Calu3 (cell line): ENCODE measurements around the gene SEC16A. TPM values are rescaled to one million over a fixed set of nuclear protein-coding genes. Genes with fewer than 3 reads are reported as not detected.

ENCODE experiments used
- BruUV-seq: library from RNA; stranded (reverse); fragments of 400-500 nt; replicated peaks from 2 replicates; lab custom pipeline; 2021; lab: Mats Ljungman, UMichigan
- CTCF ChIA-PET: fragments of 300-600 bp; sonication (Branson Sonifier 250); formaldehyde crosslinking; loops from one replicate; lab custom pipeline; 2022; ENCODE audit warnings: antibody characterized with exemption; lab: Charles Lee
- DNase-seq: peaks from one replicate; pipeline ENCODE4 v3.0.0; 2022
- H3K27ac Mint-ChIP-seq: one replicate; pipeline ENCODE4 v1.8.0; 2022; ENCODE audit warnings: mixed read lengths; ENCODE audit not compliant: unreplicated experiment
- H3K27me3 Mint-ChIP-seq: one replicate; pipeline ENCODE4 v1.8.0; 2022; ENCODE audit warnings: mixed read lengths; ENCODE audit not compliant: unreplicated experiment
- H3K36me3 Mint-ChIP-seq: one replicate; pipeline ENCODE4 v1.8.0; 2022; ENCODE audit warnings: mild to moderate bottlenecking, moderate library complexity, mixed read lengths; ENCODE audit not compliant: insufficient read depth, unreplicated experiment
- H3K4me1 Mint-ChIP-seq: one replicate; pipeline ENCODE4 v1.8.0; 2022; ENCODE audit warnings: mild to moderate bottlenecking, low read depth, mixed read lengths; ENCODE audit not compliant: unreplicated experiment
- H3K4me3 Mint-ChIP-seq: one replicate; pipeline ENCODE4 v1.8.0; 2022; ENCODE audit warnings: mild to moderate bottlenecking, low read depth, moderate library complexity, mixed read lengths; ENCODE audit not compliant: unreplicated experiment
- H3K9me3 Mint-ChIP-seq: one replicate; pipeline ENCODE4 v1.8.0; 2022; ENCODE audit warnings: low read depth, mixed read lengths; ENCODE audit not compliant: unreplicated experiment
- intact Hi-C: fragments of 100-400 bp; cut with micrococcal nuclease; formaldehyde crosslinking; loops from one replicate; pipeline ENCODE4 v1.10.0; 2022; ENCODE audit not compliant: unreplicated experiment
- total RNA-seq: library from RNA; stranded (reverse); gene quantifications from 2 replicates; pipeline ENCODE4 v1.2.3, GENCODE V29; 2022
- TF ChIP-seq, protein P1 (sequence below): fragments of 200-600 bp; IDR thresholded peaks from one replicate; pipeline ENCODE4 v1.8.0; 2022; ENCODE audit warnings: antibody characterized with exemption; ENCODE audit not compliant: unreplicated experiment

Gene SEC16A
- total RNA-seq, 1 experiment from 2014 or later = 48.9 TPM

DNA sequence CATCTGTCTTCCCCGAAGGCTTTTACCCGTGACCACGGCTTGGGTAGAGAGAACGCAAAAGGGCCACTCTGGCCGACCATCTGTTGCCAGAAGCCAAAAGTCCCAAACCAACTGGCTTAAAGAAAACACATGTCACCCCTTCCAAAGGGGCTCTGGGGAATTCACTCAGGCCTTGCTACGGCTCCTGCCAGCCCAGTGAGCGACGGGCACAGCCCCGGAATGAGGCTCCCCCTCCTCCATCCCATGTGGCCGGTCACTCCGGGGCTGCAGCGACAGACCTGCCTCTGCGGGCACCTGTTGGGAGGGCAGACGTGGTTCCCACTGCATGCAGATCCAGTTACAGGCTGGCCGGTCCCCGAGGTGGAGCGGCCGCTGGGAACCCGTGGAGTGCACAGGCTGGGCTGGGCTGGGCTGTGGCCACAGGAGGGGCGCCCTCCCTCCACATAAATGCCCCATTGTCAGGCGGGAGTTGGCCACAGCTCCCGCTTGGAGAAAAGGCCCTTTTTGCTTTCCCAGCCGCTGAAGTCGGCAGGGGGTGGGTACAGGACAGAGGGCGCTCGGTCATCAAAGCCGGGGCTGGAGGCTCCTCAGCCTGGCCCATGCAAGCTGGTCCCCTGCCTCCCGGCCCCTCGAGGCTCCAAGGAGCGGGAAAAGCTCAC, 43.1 kb upstream of the SEC16A start:
- intact Hi-C loops = no loop called here
- TF ChIP-seq, protein P1, sequence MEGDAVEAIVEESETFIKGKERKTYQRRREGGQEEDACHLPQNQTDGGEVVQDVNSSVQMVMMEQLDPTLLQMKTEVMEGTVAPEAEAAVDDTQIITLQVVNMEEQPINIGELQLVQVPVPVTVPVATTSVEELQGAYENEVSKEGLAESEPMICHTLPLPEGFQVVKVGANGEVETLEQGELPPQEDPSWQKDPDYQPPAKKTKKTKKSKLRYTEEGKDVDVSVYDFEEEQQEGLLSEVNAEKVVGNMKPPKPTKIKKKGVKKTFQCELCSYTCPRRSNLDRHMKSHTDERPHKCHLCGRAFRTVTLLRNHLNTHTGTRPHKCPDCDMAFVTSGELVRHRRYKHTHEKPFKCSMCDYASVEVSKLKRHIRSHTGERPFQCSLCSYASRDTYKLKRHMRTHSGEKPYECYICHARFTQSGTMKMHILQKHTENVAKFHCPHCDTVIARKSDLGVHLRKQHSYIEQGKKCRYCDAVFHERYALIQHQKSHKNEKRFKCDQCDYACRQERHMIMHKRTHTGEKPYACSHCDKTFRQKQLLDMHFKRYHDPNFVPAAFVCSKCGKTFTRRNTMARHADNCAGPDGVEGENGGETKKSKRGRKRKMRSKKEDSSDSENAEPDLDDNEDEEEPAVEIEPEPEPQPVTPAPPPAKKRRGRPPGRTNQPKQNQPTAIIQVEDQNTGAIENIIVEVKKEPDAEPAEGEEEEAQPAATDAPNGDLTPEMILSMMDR = no peak
- peak overlapping the region; percentile 4 for H3K4me3 Mint-ChIP-seq
- no peak overlapping the region for H3K27ac Mint-ChIP-seq
- H3K9me3 Mint-ChIP-seq = no peaks in the 10 kb centered on the region
- BruUV-seq = no TSS peak
- H3K27me3 Mint-ChIP-seq = no peaks in the 10 kb centered on the region
- H3K4me1 Mint-ChIP-seq = no peaks in the 10 kb centered on the region
- peaks cover 17% of the 10 kb centered on the region for H3K36me3 Mint-ChIP-seq
- CTCF ChIA-PET = no interaction called here
- peak; percentile 73 for DNase-seq

DNA sequence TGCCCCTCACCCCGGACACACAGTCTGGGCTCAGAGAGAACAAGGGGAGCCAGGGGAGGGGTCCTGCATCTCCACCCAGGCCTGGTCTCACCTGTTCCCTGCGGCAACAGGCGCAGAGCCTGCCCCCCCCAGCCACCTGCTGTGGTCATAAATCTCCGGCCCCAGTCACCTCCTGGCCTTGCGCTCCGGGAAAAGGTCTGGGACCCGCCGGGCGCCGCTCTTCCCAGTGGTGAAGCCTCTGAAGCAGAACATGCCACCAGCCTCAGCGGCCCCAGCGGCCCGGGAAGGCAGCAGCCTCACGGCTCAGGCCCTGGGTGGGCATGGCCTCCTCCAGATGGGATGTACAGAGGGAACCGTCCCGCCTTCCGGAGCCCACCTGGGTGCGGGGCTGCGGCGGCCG, 42.4 kb upstream of the SEC16A start:
- Mint-ChIP-seq H3K36me3 (peaks cover 17% of the 10 kb centered on the region), H3K9me3 (no peaks in the 10 kb centered on the region), H3K27me3 (no peaks in the 10 kb centered on the region), H3K4me1 (peaks cover 3% of the 10 kb centered on the region), H3K27ac (no peak overlapping the region), H3K4me3 (no peak overlapping the region)
- TF ChIP-seq, protein P1 = no peak
- no peak for DNase-seq
- no TSS peak for BruUV-seq
- intact Hi-C loops = no loop called here
- CTCF ChIA-PET = interaction anchor here (0.7 kb wide), 1 partner anchor 9 kb away, joined by 3 read pairs; no protein-coding TSS in a partner anchor

DNA sequence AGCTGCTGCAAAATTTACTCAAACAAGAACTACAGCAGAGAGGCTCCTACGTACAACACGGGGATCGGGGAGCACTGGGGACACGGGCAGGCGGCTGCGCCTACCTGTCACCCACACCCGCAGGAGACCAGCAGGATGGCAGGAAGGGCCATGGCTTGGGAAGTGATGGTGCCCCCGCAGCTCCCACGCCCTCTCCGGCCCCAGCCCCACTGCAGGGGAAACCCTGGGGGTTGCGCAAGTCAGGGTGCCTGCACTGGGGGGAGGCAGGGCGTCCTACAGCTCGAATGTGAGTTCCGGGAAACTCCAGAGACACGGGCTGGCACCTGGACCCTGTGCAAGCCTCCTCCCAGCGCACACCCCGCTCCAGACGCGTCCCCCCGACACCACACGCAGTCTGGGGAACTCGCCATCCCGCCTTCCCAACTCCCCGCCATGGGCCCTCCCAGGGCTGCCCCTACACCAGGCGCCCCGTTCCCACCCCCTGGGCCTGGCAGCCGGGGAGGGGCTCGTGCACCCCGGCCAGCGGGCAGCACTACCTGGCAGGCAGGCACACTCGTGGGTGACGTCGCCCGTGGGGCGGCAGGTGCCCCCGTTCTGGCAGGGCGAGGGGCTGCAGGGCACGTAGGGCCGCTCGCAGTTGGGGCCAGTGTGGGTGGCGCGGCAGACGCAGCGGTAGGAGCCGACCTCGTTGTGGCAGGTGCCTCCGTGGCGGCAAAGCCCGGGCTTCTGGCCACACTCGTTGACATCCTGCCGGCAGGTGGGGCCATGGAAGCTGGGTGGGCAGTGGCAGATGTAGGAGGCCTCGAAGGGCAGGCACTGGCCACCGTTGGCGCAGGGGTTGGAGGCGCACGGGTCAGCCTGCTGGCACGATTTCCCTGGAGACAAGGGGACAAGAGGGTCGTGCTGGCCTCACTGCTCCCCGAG, 39.7 kb upstream of the SEC16A start:
- H3K4me3 Mint-ChIP-seq = no peak overlapping the region
- no peak overlapping the region for H3K27ac Mint-ChIP-seq
- CTCF ChIA-PET = interaction anchor here (0.7 kb wide), 1 partner anchor 150 kb away, joined by 9 read pairs; no protein-coding TSS in a partner anchor
- H3K27me3 Mint-ChIP-seq = no peaks in the 10 kb centered on the region
- BruUV-seq = no TSS peak
- no peak for DNase-seq
- peaks cover 6% of the 10 kb centered on the region for H3K4me1 Mint-ChIP-seq
- intact Hi-C loops = no loop called here
- H3K36me3 Mint-ChIP-seq = peaks cover 13% of the 10 kb centered on the region
- TF ChIP-seq, protein P1 = no peak
- no peaks in the 10 kb centered on the region for H3K9me3 Mint-ChIP-seq

DNA sequence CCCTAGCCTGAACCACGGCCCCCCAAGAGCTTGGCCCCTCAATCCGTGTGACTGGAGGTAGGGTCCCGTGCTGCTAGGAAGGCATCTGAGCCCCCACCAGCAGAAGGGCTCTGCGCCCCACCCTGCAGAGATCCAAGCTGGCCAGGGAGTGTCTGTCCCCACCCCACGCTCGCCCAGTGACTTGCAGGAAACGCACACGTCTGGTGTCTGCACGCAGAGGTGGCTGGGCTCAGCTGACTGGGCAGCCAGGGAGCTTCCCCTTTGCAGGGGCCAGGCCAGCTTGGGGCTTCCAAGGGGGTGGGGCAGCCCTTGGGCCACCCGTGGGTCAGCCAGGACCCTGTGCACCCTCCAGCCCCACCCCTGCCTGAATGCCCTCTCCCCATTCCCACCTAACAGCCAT, 38.7 kb upstream of the SEC16A start:
- no peak overlapping the region for H3K27ac Mint-ChIP-seq
- H3K36me3 Mint-ChIP-seq = peaks cover 15% of the 10 kb centered on the region
- intact Hi-C loops = no loop called here
- BruUV-seq = no TSS peak
- H3K4me1 Mint-ChIP-seq = peaks cover 6% of the 10 kb centered on the region
- H3K9me3 Mint-ChIP-seq = no peaks in the 10 kb centered on the region
- H3K4me3 Mint-ChIP-seq = no peak overlapping the region
- TF ChIP-seq, protein P1 = no peak
- no peak for DNase-seq
- CTCF ChIA-PET = interaction anchor here (0.7 kb wide), 1 partner anchor 149 kb away, joined by 9 read pairs; no protein-coding TSS in a partner anchor
- no peaks in the 10 kb centered on the region for H3K27me3 Mint-ChIP-seq
